Measurements from ENCODE around the gene FLYWCH2. TPM values are rescaled to one million over a fixed set of nuclear protein-coding genes. Genes with fewer than 3 reads are reported as not detected.

Gene FLYWCH2
- total RNA-seq, 1 experiment from 2014 or later: 33.7 TPM

DNA sequence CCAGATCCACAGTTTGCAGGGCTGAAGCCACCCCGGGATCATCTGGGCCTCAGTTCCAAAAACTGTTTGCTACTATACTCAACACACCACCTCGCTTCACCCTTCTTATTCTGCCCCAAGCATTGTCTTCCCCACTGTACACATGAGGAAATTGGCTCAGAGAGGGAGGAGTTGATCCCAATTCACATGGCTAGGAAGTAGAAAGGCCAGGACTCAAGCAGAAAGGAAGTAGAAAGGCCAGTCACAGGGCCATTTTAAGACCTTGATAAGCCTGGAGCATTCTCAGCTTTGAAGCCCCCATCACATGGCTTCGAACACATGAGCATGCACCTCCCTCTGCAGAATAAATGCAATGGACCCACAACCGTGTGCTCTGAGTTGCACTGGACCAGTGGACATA is 17.4 kb upstream of the FLYWCH2 start:
- Histone ChIP-seq H3K4me2 (ENCODE audit: low read length) (no peak overlapping the region), H3K27me3 (ENCODE audit: insufficient read depth, low read length) (no peaks in the 10 kb centered on the region), H3K36me3 (ENCODE audit: control insufficient read depth in 1 of 2, insufficient read depth in 2 of 2, low read length in 2 of 2) (no peaks in the 10 kb centered on the region), H3K4me3 (replicated peaks in 1 of 2; ENCODE audit: low read depth in 1 of 2, low read length in 2 of 2) (no peak overlapping the region), H4K20me1 (ENCODE audit: insufficient read depth) (no peaks in the 10 kb centered on the region), H2AFZ (ENCODE audit: low read depth, low read length, poor library complexity, severe bottlenecking) (no peak overlapping the region), H3K79me2 (ENCODE audit: insufficient read depth, low read length) (no peaks in the 10 kb centered on the region), H3K9me2 (ENCODE audit: insufficient read depth) (no peaks in the 10 kb centered on the region), H3K4me1 (ENCODE audit: control insufficient read depth in 1 of 2, insufficient read depth in 2 of 2, low read length in 2 of 2) (peaks cover 2 to 16% of the 10 kb centered on the region in 2 experiments; a peak in 3 of 4 replicates), H3K9ac (ENCODE audit: low read length) (no peak overlapping the region), H3K27ac (ENCODE audit: low read depth, low read length) (no peak overlapping the region), H3K9me3 (ENCODE audit: control insufficient read depth in 1 of 2, insufficient read depth in 1 of 2, low read depth in 1 of 2, low read length in 2 of 2) (no peaks in the 10 kb centered on the region)
- ATAC-seq (no peak), DNase-seq (ENCODE audit: low read depth, low spot score) (no peak)
- ChIA-PET RAD21 (ENCODE audit: low non-redundant PET in 1 of 2, low total read pairs in 2 of 2, uncharacterized antibody in 2 of 2, unreplicated experiment in 2 of 2) (no interaction called here), CTCF (no interaction called here), POLR2A (no interaction called here)
- TF ChIP-seq SRF (IDR thresholded peaks at IDR 0.05; ENCODE audit: low read depth) (no peak), ZFX (IDR thresholded peaks at IDR 0.05) (no peak)
- TF ChIP-seq, protein P1, sequence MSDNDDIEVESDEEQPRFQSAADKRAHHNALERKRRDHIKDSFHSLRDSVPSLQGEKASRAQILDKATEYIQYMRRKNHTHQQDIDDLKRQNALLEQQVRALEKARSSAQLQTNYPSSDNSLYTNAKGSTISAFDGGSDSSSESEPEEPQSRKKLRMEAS (IDR thresholded peaks at IDR 0.05): no peak
- BruUV-seq (replicated peaks): no TSS peak
- intact Hi-C loops (cut with micrococcal nuclease): no loop called here

DNA sequence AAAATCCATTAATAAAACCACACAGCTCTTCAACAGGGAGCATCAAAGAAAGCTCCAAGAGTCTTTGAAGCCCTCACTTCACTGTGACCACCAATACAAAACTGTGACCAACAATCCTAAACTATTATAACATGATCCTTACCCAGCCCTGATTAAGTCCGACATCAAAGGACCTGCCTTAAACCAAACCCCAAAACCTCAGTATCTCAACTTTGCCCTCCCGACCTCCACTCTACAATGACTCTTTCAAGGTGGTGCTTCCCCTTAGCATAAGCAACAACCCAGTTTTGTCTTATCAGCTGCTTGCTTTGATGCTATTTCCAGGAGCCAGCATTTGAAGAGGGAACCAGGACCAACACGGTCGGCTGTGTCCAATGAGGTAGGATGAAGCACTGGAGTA is 16.6 kb upstream of the FLYWCH2 start:
- Histone ChIP-seq H4K20me1 (ENCODE audit: insufficient read depth) (no peaks in the 10 kb centered on the region), H3K4me2 (ENCODE audit: low read length) (no peak overlapping the region), H3K4me3 (replicated peaks in 1 of 2; ENCODE audit: low read depth in 1 of 2, low read length in 2 of 2) (no peak overlapping the region), H3K9me2 (ENCODE audit: insufficient read depth) (no peaks in the 10 kb centered on the region), H3K27me3 (ENCODE audit: insufficient read depth, low read length) (no peaks in the 10 kb centered on the region), H3K36me3 (ENCODE audit: control insufficient read depth in 1 of 2, insufficient read depth in 2 of 2, low read length in 2 of 2) (no peaks in the 10 kb centered on the region), H3K9me3 (ENCODE audit: control insufficient read depth in 1 of 2, insufficient read depth in 1 of 2, low read depth in 1 of 2, low read length in 2 of 2) (no peaks in the 10 kb centered on the region), H3K79me2 (ENCODE audit: insufficient read depth, low read length) (no peaks in the 10 kb centered on the region), H3K9ac (ENCODE audit: low read length) (no peak overlapping the region), H3K4me1 (ENCODE audit: control insufficient read depth in 1 of 2, insufficient read depth in 2 of 2, low read length in 2 of 2) (peaks cover 2 to 12% of the 10 kb centered on the region in 2 experiments; a peak in 3 of 4 replicates), H2AFZ (ENCODE audit: low read depth, low read length, poor library complexity, severe bottlenecking) (no peak overlapping the region), H3K27ac (ENCODE audit: low read depth, low read length) (no peak overlapping the region)
- ChIA-PET POLR2A (no interaction called here), CTCF (interaction anchor here (2.9 kb wide), 1 partner anchor 27 kb away, joined by 42 read pairs; no protein-coding TSS in a partner anchor), RAD21 (ENCODE audit: low non-redundant PET in 1 of 2, low total read pairs in 2 of 2, uncharacterized antibody in 2 of 2, unreplicated experiment in 2 of 2) (no interaction called here)
- intact Hi-C loops (cut with micrococcal nuclease): no loop called here
- no peak for TF ChIP-seq ZNF274 (IDR thresholded peaks at IDR 0.05; ENCODE audit: low read depth, low read length)
- no peak for TF ChIP-seq RAD21 (IDR thresholded peaks at IDR 0.05; ENCODE audit: low read depth)
- no peak for TF ChIP-seq SRF (IDR thresholded peaks at IDR 0.05; ENCODE audit: low read depth)
- TF ChIP-seq, protein P2, sequence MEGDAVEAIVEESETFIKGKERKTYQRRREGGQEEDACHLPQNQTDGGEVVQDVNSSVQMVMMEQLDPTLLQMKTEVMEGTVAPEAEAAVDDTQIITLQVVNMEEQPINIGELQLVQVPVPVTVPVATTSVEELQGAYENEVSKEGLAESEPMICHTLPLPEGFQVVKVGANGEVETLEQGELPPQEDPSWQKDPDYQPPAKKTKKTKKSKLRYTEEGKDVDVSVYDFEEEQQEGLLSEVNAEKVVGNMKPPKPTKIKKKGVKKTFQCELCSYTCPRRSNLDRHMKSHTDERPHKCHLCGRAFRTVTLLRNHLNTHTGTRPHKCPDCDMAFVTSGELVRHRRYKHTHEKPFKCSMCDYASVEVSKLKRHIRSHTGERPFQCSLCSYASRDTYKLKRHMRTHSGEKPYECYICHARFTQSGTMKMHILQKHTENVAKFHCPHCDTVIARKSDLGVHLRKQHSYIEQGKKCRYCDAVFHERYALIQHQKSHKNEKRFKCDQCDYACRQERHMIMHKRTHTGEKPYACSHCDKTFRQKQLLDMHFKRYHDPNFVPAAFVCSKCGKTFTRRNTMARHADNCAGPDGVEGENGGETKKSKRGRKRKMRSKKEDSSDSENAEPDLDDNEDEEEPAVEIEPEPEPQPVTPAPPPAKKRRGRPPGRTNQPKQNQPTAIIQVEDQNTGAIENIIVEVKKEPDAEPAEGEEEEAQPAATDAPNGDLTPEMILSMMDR (IDR thresholded peaks at IDR 0.05 in 2 of 3, conservative IDR thresholded peaks at IDR 0.05 in 1 of 3; ENCODE audit: borderline replicate concordance in 1 of 3, insufficient read depth in 1 of 3, low read depth in 2 of 3, low read length in 2 of 3): no peak
- ATAC-seq: no peak
- no TSS peak for BruUV-seq (replicated peaks)
- DNase-seq (ENCODE audit: low read depth, low spot score): no peak
